HepG2 (cell line): Measurements from ENCODE around the gene ACSL5. TPM values are rescaled to one million over a fixed set of nuclear protein-coding genes. Genes with fewer than 3 reads are reported as not detected.
A peak's percentile ranks its signal among the peaks of the same experiment; 100 is the strongest.

Experiments used
- ERF ChIP-seq: IDR thresholded peaks from 2 replicates; pipeline ENCODE4 v1.6.1; 2018; ENCODE audit warnings: missing biosample characterization, missing genetic modification reagents
- FOSL2 ChIP-seq: sonication (generic); formaldehyde crosslinking; IDR thresholded peaks from 2 replicates; pipeline ENCODE4 v1.4.0; 2020; ENCODE audit warnings: missing genetic modification reagents
- FOXA3 ChIP-seq: IDR thresholded peaks from 2 replicates; pipeline ENCODE4 v1.6.1; 2016; ENCODE audit warnings: missing genetic modification reagents, missing compliant biosample characterization
- HOXA7 ChIP-seq: sonication (generic); formaldehyde crosslinking; IDR thresholded peaks from 2 replicates; pipeline ENCODE4 v1.8.1; 2022; ENCODE audit warnings: mild to moderate bottlenecking, missing genetic modification reagents, moderate library complexity
- KLF11 ChIP-seq: IDR thresholded peaks from 2 replicates; pipeline ENCODE4 v1.6.1; 2016; ENCODE audit warnings: missing compliant biosample characterization
- PAF1 ChIP-seq: IDR thresholded peaks from 2 replicates; pipeline ENCODE4 v1.6.1; 2016; ENCODE audit warnings: missing genetic modification reagents, missing compliant biosample characterization
- RARA ChIP-seq: IDR thresholded peaks from 2 replicates; pipeline ENCODE4 v1.6.1; 2016; ENCODE audit warnings: missing genetic modification reagents, missing compliant biosample characterization
- SAP130 ChIP-seq: IDR thresholded peaks from 2 replicates; pipeline ENCODE4 v1.6.1; 2016; ENCODE audit warnings: low read depth
- SNAPC2 ChIP-seq: sonication (generic); formaldehyde crosslinking; IDR thresholded peaks from 2 replicates; pipeline ENCODE4 v1.8.1; 2022; ENCODE audit warnings: mild to moderate bottlenecking, missing genetic modification reagents
- SOX6 ChIP-seq, 2 experiments: fragments of 450-650 bp in 1 of 2; sonication (generic) in 1 of 2; formaldehyde crosslinking in 1 of 2; IDR thresholded peaks; 2 replicates each; pipeline versions ENCODE4 v1.4.0 to v1.6.1; 2017 to 2020; ENCODE audit warnings: antibody characterized with exemption in 1 of 2, mild to moderate bottlenecking in 1 of 2, missing genetic modification reagents in 1 of 2
- SP5 ChIP-seq: IDR thresholded peaks from 2 replicates; pipeline ENCODE4 v1.6.1; 2016; ENCODE audit warnings: low read depth, borderline replicate concordance
- polyA plus RNA-seq, 8 experiments: library from polyadenylated mRNA; depleted of rRNA in 3 of 8; stranded (reverse) in 7 of 8; unstranded in 1 of 8; fragments of >200 nt; fragmentation: Illumina TruSeq in 4 of 8; extraction: Trizol in 4 of 8; gene quantifications; 2 replicates each; pipeline versions ENCODE4 v1.2.1 to v1.2.3, GENCODE V29; 2011 to 2016; ENCODE audit warnings: low read depth in 4 of 8, missing spikeins in 1 of 8, mixed read lengths in 1 of 8; ENCODE audit not compliant: insufficient read depth in 1 of 8
- total RNA-seq, 5 experiments: library from RNA; depleted of rRNA; stranded (reverse); fragments of >200 nt; fragmentation: Illumina TruSeq; extraction: Trizol; gene quantifications; 2 replicates each; pipeline ENCODE4 v1.2.3, GENCODE V29; 2016; ENCODE audit warnings: low read depth in 1 of 5
- TF ChIP-seq, protein P1 (sequence below), 2 experiments: sonication (generic) in 1 of 2; formaldehyde crosslinking in 1 of 2; IDR thresholded peaks; 2 replicates each; pipeline versions ENCODE4 v1.4.0 to v1.6.1; 2016 to 2020; ENCODE audit warnings: borderline replicate concordance in 1 of 2, low read depth in 1 of 2, mild to moderate bottlenecking in 1 of 2, missing genetic modification reagents in 1 of 2
- TF ChIP-seq, protein P2 (sequence below): sonication (generic); formaldehyde crosslinking; IDR thresholded peaks from 2 replicates; pipeline ENCODE4 v1.5.0; 2020; ENCODE audit warnings: missing genetic modification reagents
- TF ChIP-seq, protein P3 (sequence below): sonication (generic); formaldehyde crosslinking; IDR thresholded peaks from 2 replicates; pipeline ENCODE4 v1.4.0; 2020; ENCODE audit warnings: missing genetic modification reagents
- TF ChIP-seq, protein P4 (sequence below): sonication (generic); formaldehyde crosslinking; IDR thresholded peaks from 2 replicates; pipeline ENCODE4 v1.4.0; 2020; ENCODE audit warnings: low read depth, missing genetic modification reagents

Gene ACSL5
- total and polyA plus RNA-seq, 2 of the 13 experiments (the other 11 are each of a cell fraction or from before 2014, with no cell fraction given): 56.4 to 82.5 TPM

DNA sequence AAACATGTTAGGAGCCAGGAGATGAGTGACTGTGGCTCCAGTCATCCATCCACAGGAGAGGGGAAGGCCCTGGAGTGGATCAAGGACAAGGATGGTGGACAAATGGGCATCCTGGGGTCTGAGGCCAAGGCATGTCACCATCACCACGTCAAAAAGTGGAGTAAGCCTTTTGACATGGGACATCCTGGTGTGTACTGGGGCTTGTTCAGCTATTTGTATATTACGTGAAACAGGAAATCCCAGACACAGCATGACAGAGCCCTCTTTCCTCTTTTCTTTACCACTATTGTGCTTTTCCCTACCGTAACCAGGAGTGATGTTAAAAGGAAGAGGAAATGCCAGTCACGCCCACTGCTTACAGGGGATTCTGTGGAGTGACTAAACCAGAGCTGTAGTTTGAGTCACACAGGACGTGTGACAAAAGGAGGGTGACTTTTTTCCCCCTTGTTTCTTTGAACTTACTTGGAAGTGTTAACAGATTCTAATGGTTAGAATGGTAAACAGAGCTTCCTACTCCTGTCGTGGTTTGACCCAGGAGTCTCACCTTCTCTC lies 15.4 kb downstream of the ACSL5 start (continued):
- TF ChIP-seq, protein P1, sequence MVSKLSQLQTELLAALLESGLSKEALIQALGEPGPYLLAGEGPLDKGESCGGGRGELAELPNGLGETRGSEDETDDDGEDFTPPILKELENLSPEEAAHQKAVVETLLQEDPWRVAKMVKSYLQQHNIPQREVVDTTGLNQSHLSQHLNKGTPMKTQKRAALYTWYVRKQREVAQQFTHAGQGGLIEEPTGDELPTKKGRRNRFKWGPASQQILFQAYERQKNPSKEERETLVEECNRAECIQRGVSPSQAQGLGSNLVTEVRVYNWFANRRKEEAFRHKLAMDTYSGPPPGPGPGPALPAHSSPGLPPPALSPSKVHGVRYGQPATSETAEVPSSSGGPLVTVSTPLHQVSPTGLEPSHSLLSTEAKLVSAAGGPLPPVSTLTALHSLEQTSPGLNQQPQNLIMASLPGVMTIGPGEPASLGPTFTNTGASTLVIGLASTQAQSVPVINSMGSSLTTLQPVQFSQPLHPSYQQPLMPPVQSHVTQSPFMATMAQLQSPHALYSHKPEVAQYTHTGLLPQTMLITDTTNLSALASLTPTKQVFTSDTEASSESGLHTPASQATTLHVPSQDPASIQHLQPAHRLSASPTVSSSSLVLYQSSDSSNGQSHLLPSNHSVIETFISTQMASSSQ (IDR thresholded peaks at IDR 0.05; ENCODE audit: low read depth): peak; percentile 31; the same call in 1 of the 2 replicates
- TF ChIP-seq, protein P1 (CRISPR knock-in tag; IDR thresholded peaks at IDR 0.05; ENCODE audit: borderline replicate concordance): peak; percentile 59; the same call in 1 of the 2 replicates
- TF ChIP-seq KLF11 (CRISPR knock-in tag) (peak; percentile 26; the same call in 1 of the 2 replicates), RARA (CRISPR knock-in tag) (peak; percentile 45; the same call in 1 of the 2 replicates), SAP130 (peak; percentile 61), FOXA3 (CRISPR knock-in tag) (peak; percentile 60; the same call in 1 of the 2 replicates), HOXA7 (CRISPR knock-in tag) (no peak), SP5 (peak; percentile 80), SOX6 (IDR thresholded peaks at IDR 0.05) (no peak), SOX6 (CRISPR knock-in tag; IDR thresholded peaks at IDR 0.05) (peak; percentile 19; the same call in 1 of the 2 replicates), FOSL2 (peak; percentile 86), SNAPC2 (CRISPR knock-in tag) (peak; percentile 37; the same call in 1 of the 2 replicates), PAF1 (CRISPR knock-in tag) (no peak), ERF (CRISPR knock-in tag) (peak; percentile 39; the same call in 1 of the 2 replicates)
- TF ChIP-seq, protein P2, sequence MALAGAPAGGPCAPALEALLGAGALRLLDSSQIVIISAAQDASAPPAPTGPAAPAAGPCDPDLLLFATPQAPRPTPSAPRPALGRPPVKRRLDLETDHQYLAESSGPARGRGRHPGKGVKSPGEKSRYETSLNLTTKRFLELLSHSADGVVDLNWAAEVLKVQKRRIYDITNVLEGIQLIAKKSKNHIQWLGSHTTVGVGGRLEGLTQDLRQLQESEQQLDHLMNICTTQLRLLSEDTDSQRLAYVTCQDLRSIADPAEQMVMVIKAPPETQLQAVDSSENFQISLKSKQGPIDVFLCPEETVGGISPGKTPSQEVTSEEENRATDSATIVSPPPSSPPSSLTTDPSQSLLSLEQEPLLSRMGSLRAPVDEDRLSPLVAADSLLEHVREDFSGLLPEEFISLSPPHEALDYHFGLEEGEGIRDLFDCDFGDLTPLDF: no peak
- TF ChIP-seq, protein P3, sequence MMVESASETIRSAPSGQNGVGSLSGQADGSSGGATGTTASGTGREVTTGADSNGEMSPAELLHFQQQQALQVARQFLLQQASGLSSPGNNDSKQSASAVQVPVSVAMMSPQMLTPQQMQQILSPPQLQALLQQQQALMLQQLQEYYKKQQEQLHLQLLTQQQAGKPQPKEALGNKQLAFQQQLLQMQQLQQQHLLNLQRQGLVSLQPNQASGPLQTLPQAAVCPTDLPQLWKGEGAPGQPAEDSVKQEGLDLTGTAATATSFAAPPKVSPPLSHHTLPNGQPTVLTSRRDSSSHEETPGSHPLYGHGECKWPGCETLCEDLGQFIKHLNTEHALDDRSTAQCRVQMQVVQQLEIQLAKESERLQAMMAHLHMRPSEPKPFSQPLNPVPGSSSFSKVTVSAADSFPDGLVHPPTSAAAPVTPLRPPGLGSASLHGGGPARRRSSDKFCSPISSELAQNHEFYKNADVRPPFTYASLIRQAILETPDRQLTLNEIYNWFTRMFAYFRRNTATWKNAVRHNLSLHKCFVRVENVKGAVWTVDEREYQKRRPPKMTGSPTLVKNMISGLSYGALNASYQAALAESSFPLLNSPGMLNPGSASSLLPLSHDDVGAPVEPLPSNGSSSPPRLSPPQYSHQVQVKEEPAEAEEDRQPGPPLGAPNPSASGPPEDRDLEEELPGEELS: peak; percentile 70
- TF ChIP-seq, protein P4, sequence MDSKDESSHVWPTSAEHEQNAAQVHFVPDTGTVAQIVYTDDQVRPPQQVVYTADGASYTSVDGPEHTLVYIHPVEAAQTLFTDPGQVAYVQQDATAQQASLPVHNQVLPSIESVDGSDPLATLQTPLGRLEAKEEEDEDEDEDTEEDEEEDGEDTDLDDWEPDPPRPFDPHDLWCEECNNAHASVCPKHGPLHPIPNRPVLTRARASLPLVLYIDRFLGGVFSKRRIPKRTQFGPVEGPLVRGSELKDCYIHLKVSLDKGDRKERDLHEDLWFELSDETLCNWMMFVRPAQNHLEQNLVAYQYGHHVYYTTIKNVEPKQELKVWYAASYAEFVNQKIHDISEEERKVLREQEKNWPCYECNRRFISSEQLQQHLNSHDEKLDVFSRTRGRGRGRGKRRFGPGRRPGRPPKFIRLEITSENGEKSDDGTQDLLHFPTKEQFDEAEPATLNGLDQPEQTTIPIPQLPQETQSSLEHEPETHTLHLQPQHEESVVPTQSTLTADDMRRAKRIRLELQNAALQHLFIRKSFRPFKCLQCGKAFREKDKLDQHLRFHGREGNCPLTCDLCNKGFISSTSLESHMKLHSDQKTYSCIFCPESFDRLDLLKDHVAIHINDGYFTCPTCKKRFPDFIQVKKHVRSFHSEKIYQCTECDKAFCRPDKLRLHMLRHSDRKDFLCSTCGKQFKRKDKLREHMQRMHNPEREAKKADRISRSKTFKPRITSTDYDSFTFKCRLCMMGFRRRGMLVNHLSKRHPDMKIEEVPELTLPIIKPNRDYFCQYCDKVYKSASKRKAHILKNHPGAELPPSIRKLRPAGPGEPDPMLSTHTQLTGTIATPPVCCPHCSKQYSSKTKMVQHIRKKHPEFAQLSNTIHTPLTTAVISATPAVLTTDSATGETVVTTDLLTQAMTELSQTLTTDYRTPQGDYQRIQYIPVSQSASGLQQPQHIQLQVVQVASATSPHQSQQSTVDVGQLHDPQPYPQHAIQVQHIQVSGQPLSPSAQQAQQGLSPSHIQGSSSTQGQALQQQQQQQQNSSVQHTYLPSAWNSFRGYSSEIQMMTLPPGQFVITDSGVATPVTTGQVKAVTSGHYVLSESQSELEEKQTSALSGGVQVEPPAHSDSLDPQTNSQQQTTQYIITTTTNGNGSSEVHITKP (CRISPR knock-in tag): peak; percentile 84; the same call in 1 of the 2 replicates
